IPS DF 4.7 (cell line): ENCODE measurements around the gene LIPG.

ENCODE experiments used
- DNase-seq: peaks from one replicate; pipeline ENCODE4 v3.0.0-alpha.2; 2013; ENCODE audit warnings: low spot score; ENCODE audit errors: extremely low read depth

Gene LIPG

GRCh38 chr18:49632588-49632987 lies 70.7 kb downstream of the LIPG start:
- DNase-seq: no peak

DNA sequence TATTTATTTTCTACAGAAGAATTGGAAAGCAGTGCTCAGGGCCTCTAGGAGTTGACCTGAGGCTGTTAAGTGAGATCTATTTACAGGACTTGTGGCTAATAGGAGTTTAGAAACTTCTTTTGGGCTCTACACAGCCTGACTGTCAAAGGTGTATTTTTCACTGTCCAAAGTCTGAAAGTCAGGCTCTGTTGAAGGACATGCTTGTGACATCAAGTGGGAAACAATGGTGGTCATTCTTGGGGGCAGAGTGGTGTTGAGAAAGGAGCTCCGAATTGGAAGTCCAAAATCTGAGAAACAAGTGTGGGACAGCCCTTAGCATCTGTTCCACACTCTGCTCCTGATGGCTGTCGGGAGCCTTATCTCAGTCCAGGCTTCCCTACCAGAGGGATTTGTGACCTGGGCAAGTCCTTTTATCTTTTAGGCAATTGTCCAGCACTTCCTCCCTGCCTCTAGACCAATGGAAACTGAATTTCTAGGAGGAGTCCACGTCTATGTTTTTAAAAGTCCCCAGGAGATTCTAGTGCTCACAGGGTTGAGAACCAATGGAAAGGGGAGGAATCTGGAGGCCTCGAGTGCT lies 76.4 kb downstream of the LIPG start:
- DNase-seq: no peak

DNA sequence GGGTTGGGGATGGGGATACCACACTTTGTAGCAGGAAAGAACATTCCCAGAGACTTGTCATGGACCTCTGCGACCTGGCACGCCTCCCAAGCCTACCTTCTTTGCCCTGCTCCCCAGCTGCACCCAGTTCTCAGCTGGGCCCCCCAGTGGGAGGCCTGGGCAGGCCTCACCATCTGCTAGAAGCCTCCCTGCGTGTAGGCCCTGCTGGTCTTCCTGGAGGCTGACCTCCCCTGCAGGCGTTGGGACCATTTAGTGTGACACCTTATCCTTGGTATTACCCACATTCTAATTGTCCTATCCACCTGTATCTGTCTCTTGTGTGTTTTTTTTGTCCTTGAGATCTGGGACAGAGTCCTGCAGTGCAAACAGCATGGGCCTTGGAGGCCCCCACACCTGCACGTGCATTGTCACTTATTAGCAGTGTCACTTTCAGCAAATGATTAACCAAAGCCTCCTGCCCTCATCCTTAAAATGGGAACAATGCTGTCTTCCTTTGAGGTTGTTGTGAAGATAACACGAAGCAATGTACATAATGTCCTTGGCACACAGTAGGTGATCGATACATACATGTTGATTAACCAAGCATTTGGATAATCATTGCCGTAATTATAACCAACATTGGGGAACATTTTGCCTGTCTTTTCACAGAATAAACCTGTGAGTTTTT lies 77.2 kb downstream of the LIPG start:
- no peak for DNase-seq

DNA sequence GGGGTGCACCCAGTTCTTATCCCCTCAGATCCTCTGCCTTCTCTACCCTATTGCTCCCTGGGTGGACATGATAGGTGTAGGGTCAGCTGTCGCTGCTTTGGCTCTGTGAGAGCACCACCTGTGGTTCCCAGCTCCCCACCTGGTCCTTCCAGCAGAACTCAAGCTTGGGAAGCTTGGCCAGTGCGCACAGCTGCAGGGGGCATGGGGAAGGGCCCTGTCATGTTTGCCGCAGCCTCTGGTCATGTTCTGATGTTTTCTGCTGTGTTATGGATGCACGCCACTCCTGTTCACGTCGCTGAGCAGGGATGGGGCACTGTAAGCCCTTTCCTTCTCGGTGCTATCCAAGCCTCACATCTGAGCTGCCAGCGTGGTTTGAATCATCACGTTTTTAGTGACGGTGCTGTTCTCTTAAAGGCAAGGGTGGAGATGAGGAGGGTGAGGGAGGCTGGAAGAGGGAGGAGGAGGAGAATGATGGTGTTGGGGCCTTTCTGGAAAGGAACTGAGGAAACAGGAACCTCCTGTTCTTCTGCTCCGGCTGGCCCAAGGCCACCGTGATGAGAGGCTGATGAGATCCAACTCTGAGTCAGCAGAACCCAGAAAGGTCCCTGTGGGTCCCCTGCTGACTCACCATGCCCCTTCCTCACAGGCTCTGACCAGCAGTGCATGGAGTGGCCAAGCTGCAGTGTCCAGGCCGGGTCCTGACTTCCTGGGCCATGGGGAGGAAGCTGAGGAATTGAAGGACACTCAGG lies 78.0 kb downstream of the LIPG start:
- DNase-seq: no peak

DNA sequence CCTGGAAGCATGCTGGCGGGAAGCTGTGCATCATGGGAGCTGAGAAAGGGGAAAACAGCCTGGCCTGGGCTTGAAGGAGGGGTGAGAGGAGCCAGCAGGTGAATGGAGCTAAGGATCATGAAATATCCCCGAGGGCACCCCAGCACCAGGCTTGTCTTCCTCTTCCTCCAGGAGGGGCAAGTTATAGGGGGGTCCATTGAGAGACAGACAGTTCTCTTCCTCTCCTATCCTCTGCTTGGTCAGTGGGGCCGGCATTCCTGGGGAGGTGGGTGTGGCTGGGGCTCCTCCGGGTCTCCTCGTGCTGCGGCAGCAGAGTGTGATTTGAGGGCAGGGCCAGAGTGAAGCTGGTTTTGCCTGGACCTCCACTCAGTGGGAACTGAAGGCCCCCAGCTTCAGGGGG lies 78.9 kb downstream of the LIPG start:
- DNase-seq: no peak

GRCh38 chr18:49645196-49645595 lies 83.3 kb downstream of the LIPG start:
- no peak for DNase-seq

DNA sequence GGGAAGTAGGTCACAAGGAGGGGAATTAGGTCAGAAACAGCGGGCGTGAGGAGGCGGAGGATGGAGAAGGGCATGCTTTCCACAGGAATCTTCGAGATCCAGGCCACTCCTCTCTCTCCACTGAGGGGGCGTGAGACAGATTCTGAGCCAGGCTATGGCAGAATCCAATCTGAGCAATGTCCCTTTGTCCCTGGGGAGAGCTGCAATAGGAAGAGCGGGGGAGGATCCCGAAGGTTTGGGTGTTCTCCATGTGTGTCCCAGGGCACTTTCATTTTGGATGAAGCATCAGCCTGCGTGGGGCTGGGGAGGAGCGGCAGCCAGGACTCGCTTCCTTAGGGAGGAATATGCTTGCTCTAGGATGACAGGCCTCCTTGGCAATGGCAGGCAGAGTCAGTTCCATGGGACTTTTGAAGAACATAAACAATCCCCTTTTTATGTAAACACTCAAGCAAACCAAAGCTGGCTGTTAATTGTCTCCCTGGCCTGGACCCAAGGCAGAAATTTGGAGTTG lies 84.0 kb downstream of the LIPG start:
- no peak for DNase-seq

- DNase-seq: no peak
Measured at GRCh38 chr18:49646873-49647272, 85.0 kb downstream of the LIPG start.

DNA sequence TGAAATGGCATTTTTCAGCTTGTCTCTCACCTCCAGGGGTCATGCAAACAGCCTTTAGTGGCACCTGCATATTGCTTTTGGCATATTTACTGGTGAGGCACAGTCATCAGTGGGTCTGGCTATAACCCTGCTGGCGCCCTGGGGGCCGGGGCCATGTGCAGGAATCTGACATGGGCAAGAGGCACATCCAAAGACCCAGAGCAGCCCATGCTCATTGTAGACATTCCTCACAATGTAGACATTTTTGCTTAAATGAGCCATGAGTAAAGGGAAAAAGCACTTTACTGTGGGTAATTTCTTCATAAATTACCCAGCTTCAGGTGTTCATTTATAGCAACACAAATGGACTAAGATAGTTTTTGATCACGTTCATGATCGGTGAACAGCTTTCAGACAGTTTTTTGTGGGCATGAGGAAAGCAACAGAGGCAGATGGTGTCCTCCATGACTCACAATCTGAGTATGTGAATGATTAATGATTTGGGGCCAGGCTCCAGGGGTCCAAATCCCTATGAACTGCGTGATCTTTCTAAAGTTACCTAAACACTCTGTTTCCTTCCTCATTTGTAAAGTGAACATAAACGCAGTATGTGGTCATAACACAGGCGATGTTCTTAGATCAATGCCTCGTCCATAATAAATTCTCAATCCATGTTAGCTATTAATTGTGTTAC lies 85.8 kb downstream of the LIPG start:
- no peak for DNase-seq

DNA sequence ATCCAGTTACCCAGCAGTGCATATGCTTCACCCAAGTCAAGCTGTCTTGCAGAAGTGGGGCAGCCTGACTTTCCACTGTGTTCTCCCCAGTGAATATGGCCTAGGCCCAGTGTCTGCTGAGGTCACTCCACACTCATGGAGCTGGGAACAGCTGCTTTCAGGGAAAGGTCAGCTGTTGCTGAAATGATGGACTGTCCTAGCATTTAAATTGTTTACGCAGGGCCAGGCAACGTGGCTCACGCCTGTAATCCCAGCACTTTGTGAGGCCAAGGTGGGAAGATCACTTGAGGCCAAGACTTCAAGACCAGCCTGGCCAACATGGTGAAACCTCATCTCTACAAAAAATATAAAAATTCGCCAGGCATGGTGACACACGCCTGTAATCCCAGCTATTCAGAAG lies 86.5 kb downstream of the LIPG start:
- no peak for DNase-seq
